8988T (cell line): ENCODE data around the gene UNK.
A peak's percentile ranks its signal among the peaks of the same experiment; 100 is the strongest.
"Not testable (repeated sequence)": the region's sequence is repeated elsewhere in the genome, so short reads cannot be mapped to it uniquely, and the experiment has no call there.

Experiments
- DNase-seq: peaks from one replicate; pipeline ENCODE4 v3.0.0; 2011

UNK gene

GRCh38 chr17:75773808-75774470 is 10.7 kb upstream of the UNK start:
- DNase-seq = no peak

- no peak for DNase-seq
Observed at GRCh38 chr17:75774471-75774990, 10.1 kb upstream of the UNK start.

GRCh38 chr17:75774991-75775668 is 9.5 kb upstream of the UNK start:
- DNase-seq = no peak

DNA sequence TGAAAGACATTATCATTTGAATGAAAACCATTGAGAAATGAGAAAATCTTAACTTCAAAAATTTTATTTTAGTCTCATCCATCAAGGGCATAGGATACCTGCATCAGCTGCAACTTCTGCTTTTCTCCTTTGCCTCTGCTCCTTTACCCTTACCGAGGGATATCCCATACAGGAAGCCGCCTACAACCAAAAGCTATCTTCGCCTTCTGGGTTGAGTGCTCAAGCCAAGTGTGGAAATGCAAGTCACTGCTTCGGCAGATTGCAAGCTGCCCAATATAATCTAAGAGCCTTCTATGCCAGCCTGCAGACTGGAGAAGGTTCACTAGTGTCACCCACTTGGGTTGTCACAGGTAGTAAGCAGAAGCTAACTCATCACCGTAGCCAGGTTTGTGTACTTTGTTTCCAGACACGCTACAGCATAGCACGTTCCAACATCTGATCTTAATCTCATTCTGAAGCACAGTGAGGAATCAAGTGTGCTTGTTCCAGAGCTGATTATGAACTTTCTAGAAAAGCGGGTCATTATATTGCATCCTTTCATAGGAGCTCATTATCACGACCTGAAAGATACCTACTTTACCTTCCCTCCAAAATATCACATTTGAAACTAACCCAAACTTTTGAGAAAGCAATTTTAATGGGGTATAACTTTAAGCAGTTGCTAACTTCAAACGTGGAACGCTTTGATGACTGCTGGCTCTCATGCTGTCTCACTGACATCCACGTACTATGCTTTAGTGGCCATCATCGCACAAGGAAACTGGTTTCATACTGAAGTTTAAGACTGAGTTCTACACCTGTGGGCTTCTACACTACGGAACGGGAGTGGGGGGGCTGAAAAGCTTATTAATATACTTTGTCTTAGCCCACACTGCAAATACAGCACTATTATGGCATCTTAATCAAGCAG is 8.0 kb upstream of the UNK start:
- no peak for DNase-seq

- DNase-seq = no peak
Observed at GRCh38 chr17:75777296-75777922, 7.2 kb upstream of the UNK start.

DNA sequence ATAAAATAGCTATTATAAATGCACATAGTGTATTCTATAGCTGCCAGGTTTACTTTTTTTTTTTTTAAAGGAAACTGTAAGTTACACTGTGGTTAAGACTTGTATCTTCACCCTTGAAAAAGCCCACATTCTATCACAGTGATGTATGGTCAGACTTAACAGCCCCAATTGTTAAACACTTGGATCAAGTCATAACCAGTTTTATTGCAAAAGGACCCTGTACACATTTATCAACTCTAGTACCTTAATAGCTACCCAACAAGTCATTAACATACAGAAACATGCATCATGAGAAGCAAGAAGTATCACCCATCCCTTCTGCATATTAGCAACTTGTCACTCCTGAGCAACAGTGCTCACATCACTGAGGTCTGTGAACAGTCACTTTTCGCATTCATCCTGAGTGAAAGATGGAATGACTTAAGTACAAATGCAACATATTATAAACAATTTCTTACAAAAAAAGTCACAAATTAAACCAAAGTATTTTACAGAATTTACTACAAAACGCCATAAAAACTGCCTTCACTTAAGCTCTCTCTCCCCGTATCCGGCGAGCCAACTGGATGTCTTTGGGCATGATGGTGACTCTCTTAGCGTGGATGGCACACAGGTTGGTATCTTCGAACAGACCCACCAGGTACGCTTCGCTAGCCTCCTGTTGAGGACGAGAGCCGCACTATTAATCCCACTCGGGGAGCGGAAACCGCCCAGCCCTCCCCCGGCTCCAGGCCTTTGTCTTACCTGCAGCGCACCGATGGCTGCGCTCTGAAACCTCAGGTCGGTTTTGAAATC is 6.3 kb upstream of the UNK start:
- DNase-seq = not testable (repeated sequence)

GRCh38 chr17:75778861-75779249 is 5.8 kb upstream of the UNK start:
- DNase-seq = no peak

GRCh38 chr17:75779250-75779986 is 5.2 kb upstream of the UNK start:
- peak; percentile 83 for DNase-seq

- DNase-seq = no peak
Observed at GRCh38 chr17:75779987-75780889, 4.4 kb upstream of the UNK start.

GRCh38 chr17:75783069-75783783 is 1.4 kb upstream of the UNK start:
- DNase-seq = no peak

DNA sequence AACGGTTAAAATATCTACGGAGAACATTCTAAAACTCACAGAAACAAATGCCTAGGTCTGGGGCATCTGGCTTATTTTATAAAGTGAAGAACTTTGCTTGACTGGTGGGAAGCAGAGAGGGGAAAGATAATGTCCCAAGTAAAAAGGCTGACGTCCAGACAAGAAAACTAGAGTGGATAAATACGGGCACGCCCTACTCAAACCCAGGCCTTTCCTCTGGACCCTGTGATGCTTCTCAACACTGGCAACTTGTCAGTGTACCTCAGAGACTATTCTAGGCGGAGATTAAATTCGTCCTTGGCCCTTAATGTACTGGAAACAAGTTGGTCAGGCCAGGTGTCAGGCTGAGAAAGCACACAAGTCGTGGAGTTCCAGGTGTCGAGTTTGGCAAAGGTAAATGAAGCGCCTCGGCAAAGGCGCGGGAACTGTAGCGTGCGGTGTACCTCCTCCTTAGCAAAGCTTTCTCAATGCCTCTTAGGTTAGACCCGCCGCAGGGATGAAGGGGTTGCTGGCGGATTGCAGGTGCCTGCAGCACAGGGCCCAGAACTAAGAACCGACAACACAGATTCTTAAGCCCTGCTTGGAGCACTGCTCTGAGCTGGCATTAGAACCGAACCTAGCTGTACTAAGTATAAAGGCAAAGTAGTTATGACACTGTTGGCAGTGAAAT is 668 bp upstream of the UNK start:
- no peak for DNase-seq

DNA sequence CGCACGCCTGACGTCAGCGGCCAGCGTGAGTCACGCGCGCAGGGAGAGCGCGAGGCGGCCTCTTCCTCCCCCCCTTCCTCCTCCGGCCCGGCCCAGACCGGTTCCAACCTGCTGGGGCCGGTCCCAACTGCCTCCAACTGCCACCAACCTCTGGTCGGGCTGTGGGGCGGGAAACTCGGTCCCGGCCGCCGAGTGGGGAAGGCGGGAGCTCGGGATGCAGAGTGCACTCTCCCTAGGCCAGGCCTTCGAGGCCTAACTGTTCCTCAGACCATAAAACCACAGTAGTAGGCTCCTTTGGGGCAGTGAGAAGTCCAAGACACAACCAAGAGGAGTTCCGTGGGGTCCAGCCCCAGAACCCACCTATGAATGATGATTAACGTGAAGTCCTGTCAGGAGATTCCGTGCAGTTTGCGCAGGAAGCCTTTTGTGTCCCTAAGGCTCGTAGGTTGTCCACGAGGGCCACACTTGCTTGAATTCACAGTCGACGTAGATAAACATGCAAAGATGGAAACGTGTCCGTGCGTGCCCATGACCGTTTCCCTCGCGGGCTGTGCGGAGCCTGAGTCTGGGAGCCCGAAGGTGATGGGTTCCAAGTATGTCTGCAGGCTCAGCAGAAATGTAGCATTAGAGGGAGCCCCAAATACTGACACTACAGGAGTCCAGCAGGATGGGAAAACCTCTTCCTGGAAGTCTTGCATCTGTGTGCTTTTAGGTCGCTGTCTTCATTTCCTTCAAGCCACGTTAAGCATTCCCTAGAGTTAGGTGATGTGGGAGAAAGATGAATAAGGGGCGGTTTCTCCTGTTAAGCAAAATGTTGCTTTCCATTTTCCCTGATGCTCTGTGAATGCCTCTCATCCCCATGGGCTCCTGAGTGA is 647 bp downstream of the UNK start:
- DNase-seq = no peak

- DNase-seq = no peak
Observed at GRCh38 chr17:75791254-75791653, 6.6 kb downstream of the UNK start.

DNA sequence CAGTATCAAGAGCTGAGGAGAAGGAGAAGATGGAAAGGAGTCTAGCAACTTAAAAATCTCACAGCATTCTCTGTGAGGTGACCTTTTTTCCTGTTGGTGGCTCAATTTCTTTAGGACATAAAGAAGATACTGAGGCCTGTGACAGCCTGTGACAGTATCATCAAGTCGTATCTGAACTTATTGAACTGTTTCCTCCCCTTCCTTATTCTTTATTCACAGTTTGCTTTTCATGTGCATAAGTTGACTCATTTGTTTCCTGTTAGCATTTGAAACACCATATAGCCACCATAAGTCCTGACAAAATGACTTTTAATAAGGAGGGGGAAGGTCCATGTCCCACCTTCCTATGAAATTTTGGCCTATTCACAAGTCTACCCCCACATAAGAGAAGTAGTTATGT is 8.9 kb downstream of the UNK start:
- DNase-seq = no peak

GRCh38 chr17:75795820-75796607 is 11.4 kb downstream of the UNK start:
- DNase-seq = no peak

- no peak for DNase-seq
Observed at GRCh38 chr17:75799402-75799801, 14.8 kb downstream of the UNK start.

DNA sequence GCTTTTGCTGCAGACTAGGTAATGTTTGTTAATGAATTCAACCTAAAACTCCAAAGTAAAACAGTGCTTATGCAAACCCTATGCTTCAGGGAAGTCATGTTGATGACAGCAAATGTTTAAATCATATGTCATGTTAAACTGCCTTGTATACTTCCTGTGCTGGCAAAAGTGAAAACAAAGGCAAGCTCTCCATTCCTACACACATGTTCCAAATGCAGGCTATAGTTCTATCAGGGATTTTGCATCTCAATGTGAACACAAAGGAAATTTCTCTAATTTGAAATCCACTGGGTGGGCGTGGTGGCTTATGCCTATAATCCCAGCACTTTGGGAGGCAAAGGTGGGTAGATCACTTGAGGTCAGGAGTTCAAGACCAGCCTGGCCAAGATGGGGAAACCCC is 19.3 kb downstream of the UNK start:
- DNase-seq = no peak
